Type B pancreatic cell (in vitro differentiated cells): Measurements from ENCODE around the gene COL19A1. TPM values are rescaled to one million over a fixed set of nuclear protein-coding genes. Genes with fewer than 3 reads are reported as not detected.

ENCODE experiments used
- DNase-seq: peaks from one replicate; pipeline ENCODE4 v3.0.0; 2021; ENCODE audit warnings: mixed read lengths; ENCODE audit not compliant: unreplicated experiment; ENCODE audit errors: extremely low spot score
- H3K27ac Mint-ChIP-seq: 2 replicates; pipeline ENCODE4 v1.8.0; 2021; ENCODE audit warnings: mild to moderate bottlenecking, mixed read lengths
- H3K27me3 Mint-ChIP-seq: 2 replicates; pipeline ENCODE4 v1.8.0; 2021; ENCODE audit warnings: mixed read lengths
- H3K36me3 Mint-ChIP-seq: 2 replicates; pipeline ENCODE4 v1.8.0; 2021; ENCODE audit warnings: mixed read lengths
- H3K4me1 Mint-ChIP-seq: one replicate; pipeline ENCODE4 v1.8.0; 2021; ENCODE audit warnings: mixed read lengths; ENCODE audit not compliant: unreplicated experiment
- H3K4me3 Mint-ChIP-seq: 2 replicates; pipeline ENCODE4 v1.8.0; 2021; ENCODE audit warnings: mild to moderate bottlenecking, mixed read lengths
- H3K9me3 Mint-ChIP-seq: 2 replicates; pipeline ENCODE4 v1.8.0; 2021; ENCODE audit warnings: mixed read lengths
- total RNA-seq: library from RNA; stranded (reverse); gene quantifications from 2 replicates; pipeline ENCODE4 v1.2.1, GENCODE V29; 2021; ENCODE audit warnings: low replicate concordance
- TF ChIP-seq, protein P1 (sequence below): fragments of 200-600 bp; sonication (generic); conservative IDR thresholded peaks from 2 replicates; pipeline ENCODE4 v1.5.0; 2021; ENCODE audit warnings: antibody characterized with exemption, mild to moderate bottlenecking

Gene COL19A1
- total RNA-seq, 1 donor from 2014 or later, result 1.6 TPM

GRCh38 chr6:69926745-69927144 lies 60.4 kb downstream of the COL19A1 start:
- Mint-ChIP-seq H3K36me3 (no peaks in the 10 kb centered on the region), H3K27me3 (no peaks in the 10 kb centered on the region), H3K4me1 (no peaks in the 10 kb centered on the region), H3K4me3 (no peak overlapping the region), H3K27ac (no peak overlapping the region), H3K9me3 (peaks cover 8% of the 10 kb centered on the region)
- no peak for DNase-seq
- TF ChIP-seq, protein P1, sequence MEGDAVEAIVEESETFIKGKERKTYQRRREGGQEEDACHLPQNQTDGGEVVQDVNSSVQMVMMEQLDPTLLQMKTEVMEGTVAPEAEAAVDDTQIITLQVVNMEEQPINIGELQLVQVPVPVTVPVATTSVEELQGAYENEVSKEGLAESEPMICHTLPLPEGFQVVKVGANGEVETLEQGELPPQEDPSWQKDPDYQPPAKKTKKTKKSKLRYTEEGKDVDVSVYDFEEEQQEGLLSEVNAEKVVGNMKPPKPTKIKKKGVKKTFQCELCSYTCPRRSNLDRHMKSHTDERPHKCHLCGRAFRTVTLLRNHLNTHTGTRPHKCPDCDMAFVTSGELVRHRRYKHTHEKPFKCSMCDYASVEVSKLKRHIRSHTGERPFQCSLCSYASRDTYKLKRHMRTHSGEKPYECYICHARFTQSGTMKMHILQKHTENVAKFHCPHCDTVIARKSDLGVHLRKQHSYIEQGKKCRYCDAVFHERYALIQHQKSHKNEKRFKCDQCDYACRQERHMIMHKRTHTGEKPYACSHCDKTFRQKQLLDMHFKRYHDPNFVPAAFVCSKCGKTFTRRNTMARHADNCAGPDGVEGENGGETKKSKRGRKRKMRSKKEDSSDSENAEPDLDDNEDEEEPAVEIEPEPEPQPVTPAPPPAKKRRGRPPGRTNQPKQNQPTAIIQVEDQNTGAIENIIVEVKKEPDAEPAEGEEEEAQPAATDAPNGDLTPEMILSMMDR, result no peak

GRCh38 chr6:69933239-69933638 lies 66.9 kb downstream of the COL19A1 start:
- no peak for DNase-seq
- no peak overlapping the region for H3K27ac Mint-ChIP-seq
- no peak overlapping the region for H3K4me3 Mint-ChIP-seq
- no peaks in the 10 kb centered on the region for H3K4me1 Mint-ChIP-seq
- no peaks in the 10 kb centered on the region for H3K9me3 Mint-ChIP-seq
- no peaks in the 10 kb centered on the region for H3K27me3 Mint-ChIP-seq
- TF ChIP-seq, protein P1, result no peak
- H3K36me3 Mint-ChIP-seq, result no peaks in the 10 kb centered on the region

GRCh38 chr6:69935079-69935478 lies 68.7 kb downstream of the COL19A1 start:
- no peaks in the 10 kb centered on the region for H3K36me3 Mint-ChIP-seq
- no peak overlapping the region for H3K27ac Mint-ChIP-seq
- H3K9me3 Mint-ChIP-seq, result no peaks in the 10 kb centered on the region
- H3K27me3 Mint-ChIP-seq, result no peaks in the 10 kb centered on the region
- TF ChIP-seq, protein P1, result no peak
- H3K4me1 Mint-ChIP-seq, result no peaks in the 10 kb centered on the region
- no peak overlapping the region for H3K4me3 Mint-ChIP-seq
- no peak for DNase-seq

- Mint-ChIP-seq H3K4me1 (no peaks in the 10 kb centered on the region), H3K9me3 (no peaks in the 10 kb centered on the region), H3K4me3 (no peak overlapping the region), H3K27me3 (no peaks in the 10 kb centered on the region), H3K36me3 (no peaks in the 10 kb centered on the region), H3K27ac (no peak overlapping the region)
- no peak for DNase-seq
- TF ChIP-seq, protein P1, result no peak
These were observed 70.5 kb downstream of the COL19A1 start for GRCh38 chr6:69936674-69937363.

- H3K4me1 Mint-ChIP-seq, result no peaks in the 10 kb centered on the region
- H3K27ac Mint-ChIP-seq, result no peak overlapping the region
- H3K27me3 Mint-ChIP-seq, result no peaks in the 10 kb centered on the region
- H3K4me3 Mint-ChIP-seq, result no peak overlapping the region
- no peaks in the 10 kb centered on the region for H3K9me3 Mint-ChIP-seq
- TF ChIP-seq, protein P1, result no peak
- H3K36me3 Mint-ChIP-seq, result no peaks in the 10 kb centered on the region
- no peak for DNase-seq
These were observed 71.2 kb downstream of the COL19A1 start for GRCh38 chr6:69937402-69938136.
